ENCODE results near the gene MT4.

DNA sequence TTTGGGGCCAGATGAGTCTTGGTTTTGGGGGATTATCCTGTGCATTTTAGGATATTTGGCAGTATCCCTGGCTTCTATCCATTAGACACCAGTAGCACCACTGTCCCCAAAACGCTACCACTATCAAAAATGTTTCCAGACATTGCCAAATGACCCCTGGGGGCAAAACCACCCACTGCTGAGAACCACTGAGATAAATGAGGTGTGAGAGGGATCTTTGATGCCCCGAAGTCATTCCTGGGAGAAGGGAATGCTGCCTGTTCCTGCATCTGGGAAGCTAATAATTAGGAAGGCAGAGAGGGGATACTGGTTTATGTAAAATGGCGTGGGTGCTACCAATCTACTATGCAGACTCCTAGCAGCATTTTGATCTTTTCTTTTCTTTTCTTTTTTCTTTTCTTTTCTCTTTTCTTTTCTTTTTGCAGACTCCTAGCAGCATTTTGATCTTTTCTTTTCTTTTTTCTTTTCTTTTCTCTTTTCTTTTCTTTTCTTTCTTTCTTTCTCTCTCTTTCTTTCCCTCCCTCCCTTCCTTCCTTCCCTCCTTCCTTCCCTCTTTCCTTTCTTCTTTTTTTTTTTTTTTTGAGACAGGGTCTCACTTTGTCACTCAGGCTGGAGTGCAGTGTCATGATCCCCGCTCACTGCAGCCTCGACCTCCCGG is 15.6 kb downstream of the MT4 start:
- TF ChIP-seq, protein P1, sequence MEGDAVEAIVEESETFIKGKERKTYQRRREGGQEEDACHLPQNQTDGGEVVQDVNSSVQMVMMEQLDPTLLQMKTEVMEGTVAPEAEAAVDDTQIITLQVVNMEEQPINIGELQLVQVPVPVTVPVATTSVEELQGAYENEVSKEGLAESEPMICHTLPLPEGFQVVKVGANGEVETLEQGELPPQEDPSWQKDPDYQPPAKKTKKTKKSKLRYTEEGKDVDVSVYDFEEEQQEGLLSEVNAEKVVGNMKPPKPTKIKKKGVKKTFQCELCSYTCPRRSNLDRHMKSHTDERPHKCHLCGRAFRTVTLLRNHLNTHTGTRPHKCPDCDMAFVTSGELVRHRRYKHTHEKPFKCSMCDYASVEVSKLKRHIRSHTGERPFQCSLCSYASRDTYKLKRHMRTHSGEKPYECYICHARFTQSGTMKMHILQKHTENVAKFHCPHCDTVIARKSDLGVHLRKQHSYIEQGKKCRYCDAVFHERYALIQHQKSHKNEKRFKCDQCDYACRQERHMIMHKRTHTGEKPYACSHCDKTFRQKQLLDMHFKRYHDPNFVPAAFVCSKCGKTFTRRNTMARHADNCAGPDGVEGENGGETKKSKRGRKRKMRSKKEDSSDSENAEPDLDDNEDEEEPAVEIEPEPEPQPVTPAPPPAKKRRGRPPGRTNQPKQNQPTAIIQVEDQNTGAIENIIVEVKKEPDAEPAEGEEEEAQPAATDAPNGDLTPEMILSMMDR (conservative IDR thresholded peaks at IDR 0.05 in 1 of 2, IDR thresholded peaks at IDR 0.05 in 1 of 2; ENCODE audit: low read depth in 1 of 2, low read length in 2 of 2), result no peak
- no peak for TF ChIP-seq EZH2 (IDR thresholded peaks at IDR 0.05; ENCODE audit: low read length, missing control alignments)
